KMS-11 (cell line): ENCODE measurements around the gene C16orf89.

Experiments used
- H2AFZ ChIP-seq: fragments of 200-600 bp; sonication (generic); 2 replicates; pipeline ENCODE4 v1.6.1; 2016; ENCODE audit warnings: antibody characterized with exemption, mixed run types, low read depth
- H3K27ac ChIP-seq: fragments of 200-600 bp; sonication (generic); 2 replicates; pipeline ENCODE4 v1.6.1; 2016; ENCODE audit warnings: mild to moderate bottlenecking, mixed run types
- H3K27me3 ChIP-seq: fragments of 200-600 bp; sonication (generic); 2 replicates; pipeline ENCODE4 v1.6.1; 2017; ENCODE audit warnings: mild to moderate bottlenecking, low read depth, mixed run types, moderate library complexity; ENCODE audit not compliant: insufficient read depth
- H3K36me3 ChIP-seq: fragments of 200-600 bp; sonication (generic); 2 replicates; pipeline ENCODE4 v1.6.1; 2017; ENCODE audit warnings: mild to moderate bottlenecking, mixed run types; ENCODE audit not compliant: insufficient read depth
- H3K4me1 ChIP-seq: fragments of 200-600 bp; sonication (generic); 2 replicates; pipeline ENCODE4 v1.6.1; 2016; ENCODE audit warnings: mild to moderate bottlenecking, low read depth, mixed run types; ENCODE audit not compliant: poor library complexity, severe bottlenecking
- H3K4me2 ChIP-seq: fragments of 200-600 bp; sonication (generic); 2 replicates; pipeline ENCODE4 v1.7.0; 2016; ENCODE audit warnings: mild to moderate bottlenecking, mixed run types
- H3K4me3 ChIP-seq: fragments of 200-600 bp; sonication (generic); IDR thresholded peaks from 2 replicates; pipeline ENCODE4 v1.6.1; 2017; ENCODE audit warnings: low read depth, low read length, mixed read lengths; ENCODE audit not compliant: insufficient read depth
- H3K79me2 ChIP-seq: fragments of 200-600 bp; sonication (generic); 2 replicates; pipeline ENCODE4 v1.6.1; 2016; ENCODE audit warnings: low read depth, mixed run types; ENCODE audit not compliant: insufficient read depth
- H3K9ac ChIP-seq: fragments of 200-600 bp; sonication (generic); 2 replicates; pipeline ENCODE4 v1.6.1; 2016; ENCODE audit warnings: mild to moderate bottlenecking, mixed run types
- H4K20me1 ChIP-seq: fragments of 200-600 bp; sonication (generic); 2 replicates; pipeline ENCODE4 v1.6.1; 2016; ENCODE audit warnings: mild to moderate bottlenecking, mixed run types; ENCODE audit not compliant: insufficient read depth
- TF ChIP-seq, protein P1 (sequence below): fragments of 200-600 bp; sonication (generic); conservative IDR thresholded peaks from 2 replicates; pipeline ENCODE4 v1.6.1; 2017; ENCODE audit warnings: low read depth, mild to moderate bottlenecking, antibody characterized with exemption, low read length, moderate library complexity, mixed read lengths

The C16orf89 gene

DNA sequence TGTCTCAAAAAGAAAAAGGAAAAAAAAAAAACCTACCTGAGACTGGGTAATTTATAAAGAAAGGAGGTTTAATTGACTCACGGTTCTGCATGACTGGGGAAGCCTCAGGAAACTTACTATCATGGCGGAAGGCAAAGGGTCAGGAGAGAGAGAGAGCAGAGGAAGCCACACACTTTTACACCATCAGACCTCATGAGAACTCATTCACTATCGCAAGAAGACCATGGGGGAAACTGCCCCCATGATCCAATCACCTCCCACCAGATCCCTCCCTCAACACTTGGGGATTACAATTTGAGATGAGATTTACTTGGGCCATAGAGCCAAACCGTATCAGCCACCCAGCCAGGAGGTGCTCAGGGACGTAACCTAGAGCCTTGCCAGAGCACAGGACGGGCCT is 52.9 kb downstream of the C16orf89 start:
- Histone ChIP-seq H3K27me3 (peaks cover 24% of the 10 kb centered on the region), H2AFZ (no peak overlapping the region), H3K36me3 (no peaks in the 10 kb centered on the region), H3K4me1 (no peaks in the 10 kb centered on the region), H3K27ac (no peak overlapping the region), H3K4me3 (no peak overlapping the region), H3K9ac (no peak overlapping the region), H3K79me2 (no peaks in the 10 kb centered on the region), H4K20me1 (no peaks in the 10 kb centered on the region), H3K4me2 (no peak overlapping the region)
- TF ChIP-seq, protein P1, sequence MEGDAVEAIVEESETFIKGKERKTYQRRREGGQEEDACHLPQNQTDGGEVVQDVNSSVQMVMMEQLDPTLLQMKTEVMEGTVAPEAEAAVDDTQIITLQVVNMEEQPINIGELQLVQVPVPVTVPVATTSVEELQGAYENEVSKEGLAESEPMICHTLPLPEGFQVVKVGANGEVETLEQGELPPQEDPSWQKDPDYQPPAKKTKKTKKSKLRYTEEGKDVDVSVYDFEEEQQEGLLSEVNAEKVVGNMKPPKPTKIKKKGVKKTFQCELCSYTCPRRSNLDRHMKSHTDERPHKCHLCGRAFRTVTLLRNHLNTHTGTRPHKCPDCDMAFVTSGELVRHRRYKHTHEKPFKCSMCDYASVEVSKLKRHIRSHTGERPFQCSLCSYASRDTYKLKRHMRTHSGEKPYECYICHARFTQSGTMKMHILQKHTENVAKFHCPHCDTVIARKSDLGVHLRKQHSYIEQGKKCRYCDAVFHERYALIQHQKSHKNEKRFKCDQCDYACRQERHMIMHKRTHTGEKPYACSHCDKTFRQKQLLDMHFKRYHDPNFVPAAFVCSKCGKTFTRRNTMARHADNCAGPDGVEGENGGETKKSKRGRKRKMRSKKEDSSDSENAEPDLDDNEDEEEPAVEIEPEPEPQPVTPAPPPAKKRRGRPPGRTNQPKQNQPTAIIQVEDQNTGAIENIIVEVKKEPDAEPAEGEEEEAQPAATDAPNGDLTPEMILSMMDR, result no peak

DNA sequence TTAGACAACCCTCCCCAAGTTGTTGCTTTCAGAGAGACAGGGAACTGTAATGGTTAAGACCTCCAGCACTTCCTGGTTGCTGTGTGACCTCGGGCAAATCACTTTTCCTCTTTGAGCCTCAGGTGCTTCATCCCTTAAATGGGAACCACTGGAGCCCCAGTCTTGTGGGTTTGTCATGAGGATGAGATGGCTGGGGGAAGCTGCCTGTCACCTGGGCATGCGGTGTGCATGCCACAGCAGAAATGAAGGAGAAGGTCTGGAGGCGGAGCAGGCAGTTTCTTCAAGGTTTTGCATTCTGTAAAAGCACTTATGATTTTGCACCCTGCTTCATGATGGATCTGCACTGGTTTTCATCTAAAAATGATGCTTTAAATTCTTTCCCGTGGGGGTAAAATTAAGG is 54.1 kb downstream of the C16orf89 start:
- H3K9ac ChIP-seq, result no peak overlapping the region
- H3K27ac ChIP-seq, result no peak overlapping the region
- H4K20me1 ChIP-seq, result no peaks in the 10 kb centered on the region
- TF ChIP-seq, protein P1, result no peak
- H2AFZ ChIP-seq, result no peak overlapping the region
- no peaks in the 10 kb centered on the region for H3K36me3 ChIP-seq
- H3K27me3 ChIP-seq, result peaks cover 28% of the 10 kb centered on the region
- no peak overlapping the region for H3K4me3 ChIP-seq
- no peaks in the 10 kb centered on the region for H3K4me1 ChIP-seq
- H3K4me2 ChIP-seq, result no peak overlapping the region
- no peaks in the 10 kb centered on the region for H3K79me2 ChIP-seq

DNA sequence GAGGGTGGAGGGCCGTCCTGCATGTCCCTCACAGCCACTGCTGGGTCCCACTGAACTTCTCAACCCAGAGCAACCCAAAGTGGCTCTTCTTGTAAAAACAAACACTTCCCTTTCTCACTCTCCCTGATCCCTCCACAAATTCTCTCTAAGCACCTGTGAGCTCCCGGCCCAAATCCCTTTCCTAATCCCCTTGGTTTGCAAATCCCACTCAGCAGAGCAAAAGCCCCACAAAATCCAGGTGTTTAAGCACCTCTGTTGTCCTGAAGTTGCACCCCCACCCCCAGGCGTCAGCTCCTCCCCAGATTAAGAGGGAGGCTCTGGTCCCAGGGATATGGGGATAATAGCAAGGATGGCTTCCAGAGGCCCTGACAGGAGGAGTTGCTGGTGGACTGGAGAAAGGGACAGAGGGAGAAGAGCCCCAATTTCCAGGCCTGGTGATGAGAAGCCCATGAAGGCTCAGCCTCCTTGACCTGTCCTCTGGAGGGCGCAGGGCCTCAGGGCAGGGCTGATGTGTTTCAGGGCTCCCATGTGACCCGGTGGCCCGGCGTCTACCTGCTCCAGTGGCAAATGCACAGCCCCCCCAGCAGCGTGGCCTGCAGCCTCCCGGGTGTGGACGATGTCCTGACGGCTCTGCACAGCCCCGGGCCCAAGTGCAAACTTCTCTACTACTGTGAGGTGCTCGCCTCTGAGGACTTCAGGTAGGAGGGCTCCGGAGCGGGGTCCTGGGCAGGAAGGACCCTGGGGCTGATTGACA is 55.0 kb downstream of the C16orf89 start:
- H2AFZ ChIP-seq, result no peak overlapping the region
- no peak overlapping the region for H3K9ac ChIP-seq
- no peaks in the 10 kb centered on the region for H4K20me1 ChIP-seq
- no peaks in the 10 kb centered on the region for H3K36me3 ChIP-seq
- no peak overlapping the region for H3K27ac ChIP-seq
- H3K79me2 ChIP-seq, result no peaks in the 10 kb centered on the region
- no peaks in the 10 kb centered on the region for H3K4me1 ChIP-seq
- TF ChIP-seq, protein P1, result no peak
- no peak overlapping the region for H3K4me3 ChIP-seq
- H3K4me2 ChIP-seq, result no peak overlapping the region
- peaks cover 28% of the 10 kb centered on the region for H3K27me3 ChIP-seq

- TF ChIP-seq, protein P1, result no peak
- H3K9ac ChIP-seq, result no peak overlapping the region
- H3K27me3 ChIP-seq, result peaks cover 28% of the 10 kb centered on the region
These were observed 57.4 kb downstream of the C16orf89 start for GRCh38 chr16:5008311-5008731.

More at GRCh38 chr16:5008311-5008731, 57.4 kb downstream of the C16orf89 start:
- Histone ChIP-seq H3K27ac (no peak overlapping the region), H3K36me3 (no peaks in the 10 kb centered on the region), H4K20me1 (no peaks in the 10 kb centered on the region), H3K79me2 (no peaks in the 10 kb centered on the region), H3K4me1 (no peaks in the 10 kb centered on the region), H3K4me2 (no peak overlapping the region), H3K4me3 (no peak overlapping the region), H2AFZ (no peak overlapping the region)
